Progenitor cell of endocrine pancreas (in vitro differentiated cells): ENCODE measurements around the gene CUEDC1. TPM values are rescaled to one million over a fixed set of nuclear protein-coding genes. Genes with fewer than 3 reads are reported as not detected.
A peak's percentile ranks its signal among the peaks of the same experiment; 100 is the strongest.

ENCODE experiments used
- DNase-seq: peaks from one replicate; pipeline ENCODE4 v3.0.0; 2021; ENCODE audit warnings: low spot score; ENCODE audit not compliant: unreplicated experiment
- H3K27ac Mint-ChIP-seq: 2 replicates; pipeline ENCODE4 v1.8.0; 2021; ENCODE audit warnings: mild to moderate bottlenecking, moderate library complexity, mixed read lengths
- H3K27me3 Mint-ChIP-seq: 2 replicates; pipeline ENCODE4 v1.8.0; 2021; ENCODE audit warnings: mixed read lengths
- H3K36me3 Mint-ChIP-seq: 2 replicates; pipeline ENCODE4 v1.8.0; 2022; ENCODE audit warnings: mixed read lengths; ENCODE audit not compliant: insufficient read depth
- H3K4me1 Mint-ChIP-seq: 2 replicates; pipeline ENCODE4 v1.8.0; 2021; ENCODE audit warnings: low read depth, mixed read lengths
- H3K4me3 Mint-ChIP-seq: 2 replicates; pipeline ENCODE4 v1.8.0; 2021; ENCODE audit warnings: low read depth, mild to moderate bottlenecking, moderate library complexity, mixed read lengths
- H3K9me3 Mint-ChIP-seq: 2 replicates; pipeline ENCODE4 v1.8.0; 2021; ENCODE audit warnings: low read depth, mixed read lengths
- total RNA-seq: library from RNA; stranded (reverse); gene quantifications from 2 replicates; pipeline ENCODE4 v1.2.1, GENCODE V29; 2021
- TF ChIP-seq, protein P1 (sequence below): fragments of 200-600 bp; sonication (generic); IDR thresholded peaks from one replicate; pipeline ENCODE4 v1.5.0; 2021; ENCODE audit warnings: antibody characterized with exemption, mild to moderate bottlenecking; ENCODE audit not compliant: unreplicated experiment

CUEDC1 gene
- total RNA-seq, 1 donor from 2014 or later, result 30.8 TPM

- Mint-ChIP-seq H3K4me1 (peaks cover 32% of the 10 kb centered on the region), H3K4me3 (no peak overlapping the region), H3K36me3 (peaks cover 14% of the 10 kb centered on the region), H3K9me3 (no peaks in the 10 kb centered on the region), H3K27me3 (peaks cover 4% of the 10 kb centered on the region), H3K27ac (peak overlapping the region; percentile 87)
- DNase-seq, result no peak
- TF ChIP-seq, protein P1, sequence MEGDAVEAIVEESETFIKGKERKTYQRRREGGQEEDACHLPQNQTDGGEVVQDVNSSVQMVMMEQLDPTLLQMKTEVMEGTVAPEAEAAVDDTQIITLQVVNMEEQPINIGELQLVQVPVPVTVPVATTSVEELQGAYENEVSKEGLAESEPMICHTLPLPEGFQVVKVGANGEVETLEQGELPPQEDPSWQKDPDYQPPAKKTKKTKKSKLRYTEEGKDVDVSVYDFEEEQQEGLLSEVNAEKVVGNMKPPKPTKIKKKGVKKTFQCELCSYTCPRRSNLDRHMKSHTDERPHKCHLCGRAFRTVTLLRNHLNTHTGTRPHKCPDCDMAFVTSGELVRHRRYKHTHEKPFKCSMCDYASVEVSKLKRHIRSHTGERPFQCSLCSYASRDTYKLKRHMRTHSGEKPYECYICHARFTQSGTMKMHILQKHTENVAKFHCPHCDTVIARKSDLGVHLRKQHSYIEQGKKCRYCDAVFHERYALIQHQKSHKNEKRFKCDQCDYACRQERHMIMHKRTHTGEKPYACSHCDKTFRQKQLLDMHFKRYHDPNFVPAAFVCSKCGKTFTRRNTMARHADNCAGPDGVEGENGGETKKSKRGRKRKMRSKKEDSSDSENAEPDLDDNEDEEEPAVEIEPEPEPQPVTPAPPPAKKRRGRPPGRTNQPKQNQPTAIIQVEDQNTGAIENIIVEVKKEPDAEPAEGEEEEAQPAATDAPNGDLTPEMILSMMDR, result no peak
Observed at GRCh38 chr17:57876023-57876865, 79.0 kb downstream of the CUEDC1 start.

DNA sequence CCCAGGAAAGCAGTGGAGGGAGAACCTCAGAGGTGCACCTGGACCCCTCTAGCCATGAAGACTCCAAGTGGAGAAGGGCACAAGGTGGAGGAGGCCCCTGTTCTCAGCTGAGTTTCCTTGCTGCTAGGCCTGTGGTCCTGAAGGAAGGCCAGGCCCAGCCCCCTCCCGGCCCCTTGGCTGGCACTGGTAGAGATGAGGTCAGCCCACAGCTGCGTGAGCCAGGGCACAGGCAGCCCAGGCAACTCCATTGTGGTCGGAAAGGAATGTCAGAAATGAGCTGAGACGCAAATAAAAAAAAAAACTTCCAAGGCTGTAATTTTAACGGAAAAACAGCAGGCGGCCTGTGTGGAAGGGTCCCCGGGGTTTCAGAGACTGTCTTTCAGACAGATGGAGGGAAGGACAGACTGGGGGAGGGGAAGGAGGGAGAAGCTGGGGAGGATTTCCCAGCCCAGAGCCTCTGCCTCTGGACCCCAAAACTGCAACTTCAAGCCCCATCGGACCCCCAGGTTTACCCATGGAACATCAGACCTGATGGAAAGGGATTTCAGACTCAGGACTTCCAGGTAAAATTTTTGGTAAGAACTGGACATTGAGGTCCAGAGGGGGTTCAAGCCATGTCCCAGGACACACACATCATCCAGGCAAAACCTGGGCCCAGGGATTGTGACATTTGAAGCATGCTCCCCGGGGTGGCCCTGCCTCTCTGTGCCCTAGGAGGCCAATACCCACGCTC, 79.8 kb downstream of the CUEDC1 start:
- H3K27me3 Mint-ChIP-seq, result peaks cover 4% of the 10 kb centered on the region
- no peak overlapping the region for H3K4me3 Mint-ChIP-seq
- peak; percentile 59 for DNase-seq
- peaks cover 14% of the 10 kb centered on the region for H3K36me3 Mint-ChIP-seq
- TF ChIP-seq, protein P1, result peak; percentile 63
- no peaks in the 10 kb centered on the region for H3K9me3 Mint-ChIP-seq
- H3K27ac Mint-ChIP-seq, result peak overlapping the region; percentile 41
- peaks cover 30% of the 10 kb centered on the region for H3K4me1 Mint-ChIP-seq

- peaks cover 4% of the 10 kb centered on the region for H3K27me3 Mint-ChIP-seq
- peaks cover 23% of the 10 kb centered on the region for H3K4me1 Mint-ChIP-seq
- TF ChIP-seq, protein P1, result no peak
- DNase-seq, result no peak
- H3K9me3 Mint-ChIP-seq, result no peaks in the 10 kb centered on the region
- peaks cover 19% of the 10 kb centered on the region for H3K36me3 Mint-ChIP-seq
- H3K4me3 Mint-ChIP-seq, result no peak overlapping the region
- peak overlapping the region; percentile 41 for H3K27ac Mint-ChIP-seq
Observed at GRCh38 chr17:57874434-57875289, 80.5 kb downstream of the CUEDC1 start.

DNA sequence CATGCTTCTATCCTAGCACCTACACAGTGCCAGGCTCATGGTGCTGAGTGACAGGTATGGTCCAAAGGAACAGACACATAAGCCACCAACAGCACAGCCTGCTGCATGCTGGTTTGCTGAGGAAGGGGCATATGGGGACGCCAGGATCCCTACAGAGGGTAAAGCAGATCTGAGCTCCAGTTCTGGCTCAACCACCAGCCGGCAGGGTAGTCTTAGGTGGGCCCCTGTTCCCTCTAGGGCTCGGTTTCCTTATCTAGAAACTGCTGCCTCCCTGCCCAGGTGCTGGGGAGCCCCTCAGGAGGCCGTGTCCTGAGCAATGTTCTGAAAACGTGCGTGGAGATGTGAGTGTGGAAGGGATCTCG, 81.2 kb downstream of the CUEDC1 start:
- H3K27ac Mint-ChIP-seq, result peak overlapping the region; percentile 83
- TF ChIP-seq, protein P1, result no peak
- peaks cover 19% of the 10 kb centered on the region for H3K36me3 Mint-ChIP-seq
- H3K9me3 Mint-ChIP-seq, result no peaks in the 10 kb centered on the region
- peaks cover 4% of the 10 kb centered on the region for H3K27me3 Mint-ChIP-seq
- H3K4me1 Mint-ChIP-seq, result peaks cover 17% of the 10 kb centered on the region
- no peak overlapping the region for H3K4me3 Mint-ChIP-seq
- no peak for DNase-seq
